Rectal smooth muscle tissue (tissue), 1 donor: Measurements from ENCODE around the gene SNX30.

Experiments
- H3K27ac ChIP-seq: one replicate; pipeline ENCODE4 v1.7.0; 2013; ENCODE audit warnings: low read depth, low read length, inconsistent platforms
- H3K27me3 ChIP-seq: one replicate; pipeline ENCODE4 v1.7.0; 2013; ENCODE audit warnings: low read length; ENCODE audit not compliant: control insufficient read depth, insufficient read depth
- H3K36me3 ChIP-seq: one replicate; pipeline ENCODE4 v1.7.0; 2013; ENCODE audit warnings: low read length; ENCODE audit not compliant: control insufficient read depth, insufficient read depth
- H3K4me1 ChIP-seq: one replicate; pipeline ENCODE4 v1.7.0; 2013; ENCODE audit warnings: low read length; ENCODE audit not compliant: control insufficient read depth, insufficient read depth
- H3K4me3 ChIP-seq: one replicate; pipeline ENCODE4 v1.7.0; 2013; ENCODE audit warnings: low read length
- H3K9ac ChIP-seq: one replicate; pipeline ENCODE4 v1.7.0; 2013; ENCODE audit warnings: low read length

Gene SNX30

DNA sequence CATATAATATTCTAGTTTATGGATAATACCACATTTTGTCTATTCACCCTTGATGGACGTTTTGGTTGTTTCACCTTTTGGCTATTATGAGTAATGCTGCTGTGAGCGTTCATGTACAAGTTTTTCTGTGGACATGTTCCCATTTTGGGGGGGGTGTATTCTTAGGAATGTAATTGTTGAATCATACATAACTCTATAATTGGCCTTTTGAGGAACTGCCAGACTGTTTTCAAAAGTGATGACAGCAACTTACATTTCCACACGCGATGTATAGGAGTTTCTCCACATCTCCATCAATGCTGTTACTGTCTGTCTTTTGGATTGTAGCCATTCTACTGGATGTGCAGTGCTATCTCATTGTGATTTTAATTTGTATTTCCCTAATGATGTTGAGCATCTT is 70.3 kb downstream of the SNX30 start:
- Histone ChIP-seq H3K27me3 (no peaks in the 10 kb centered on the region), H3K9ac (no peak overlapping the region), H3K4me3 (no peak overlapping the region), H3K36me3 (no peaks in the 10 kb centered on the region), H3K27ac (no peak overlapping the region), H3K4me1 (no peaks in the 10 kb centered on the region)

DNA sequence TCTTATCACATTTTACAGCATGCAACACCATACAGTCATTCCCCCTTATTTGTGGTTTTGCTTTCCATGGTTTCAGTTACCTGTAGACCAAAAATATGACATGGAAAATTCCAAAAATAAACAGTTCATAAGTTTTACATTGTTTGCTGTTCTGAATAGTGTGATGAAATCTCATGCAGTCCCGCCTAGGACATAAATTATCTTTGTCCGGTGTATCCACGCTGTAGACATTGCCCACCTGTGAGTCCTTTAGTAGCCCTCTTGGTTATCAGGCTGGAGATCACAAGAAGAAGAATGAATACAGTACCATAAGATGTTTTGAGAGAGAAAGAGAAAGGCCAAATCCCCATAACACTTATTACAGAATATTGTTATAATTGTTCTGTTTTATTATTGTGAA is 72.1 kb downstream of the SNX30 start:
- no peaks in the 10 kb centered on the region for H3K4me1 ChIP-seq
- H3K4me3 ChIP-seq = no peak overlapping the region
- no peak overlapping the region for H3K27ac ChIP-seq
- H3K36me3 ChIP-seq = no peaks in the 10 kb centered on the region
- H3K27me3 ChIP-seq = no peaks in the 10 kb centered on the region
- no peak overlapping the region for H3K9ac ChIP-seq

DNA sequence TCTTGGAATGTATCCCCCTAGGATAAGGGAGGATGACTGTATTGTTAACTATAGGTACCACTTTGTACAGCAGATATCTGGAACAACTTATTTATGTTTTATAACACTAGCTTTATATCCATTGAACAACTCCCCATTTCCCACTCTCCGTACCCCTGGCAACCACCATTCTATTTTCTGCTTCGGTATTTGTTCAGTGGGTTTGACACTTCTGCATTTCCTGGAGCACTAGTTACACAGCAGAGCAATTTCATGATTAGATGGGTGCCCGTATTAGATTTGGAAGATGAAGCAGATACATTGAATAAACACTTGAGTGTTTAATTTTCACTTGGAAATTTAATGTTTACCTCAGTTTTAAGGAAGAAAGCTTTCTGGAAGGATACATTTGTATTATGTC is 72.7 kb downstream of the SNX30 start:
- no peaks in the 10 kb centered on the region for H3K4me1 ChIP-seq
- no peak overlapping the region for H3K27ac ChIP-seq
- H3K36me3 ChIP-seq = no peaks in the 10 kb centered on the region
- H3K27me3 ChIP-seq = no peaks in the 10 kb centered on the region
- H3K4me3 ChIP-seq = no peak overlapping the region
- H3K9ac ChIP-seq = no peak overlapping the region

DNA sequence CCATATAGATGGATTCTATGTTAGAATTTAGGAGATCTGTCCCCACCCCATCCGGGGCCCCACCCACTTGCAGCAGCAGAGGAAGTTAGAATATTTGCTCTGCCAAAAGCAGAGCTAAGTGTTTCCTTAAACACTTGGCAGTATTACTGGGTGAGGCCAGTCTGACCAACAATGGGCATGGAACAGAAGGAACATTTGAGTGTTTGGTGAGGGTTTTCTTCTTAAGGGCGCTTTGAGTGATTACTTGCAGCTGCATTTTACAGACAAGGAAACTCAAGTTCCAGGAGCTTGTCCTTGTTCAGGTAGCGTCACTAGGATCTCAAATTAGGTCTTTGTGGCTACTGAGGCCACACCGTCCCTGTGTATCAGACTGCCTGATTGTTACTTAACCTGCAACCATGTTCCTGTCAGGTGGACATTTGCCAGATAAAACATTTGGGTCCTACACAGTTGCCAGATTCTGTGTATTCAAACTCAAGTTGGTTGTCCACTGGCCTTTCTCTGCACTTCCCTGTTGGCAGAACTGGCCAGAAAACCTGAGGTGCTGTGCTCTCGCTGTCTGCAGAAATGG is 80.8 kb downstream of the SNX30 start:
- no peak overlapping the region for H3K27ac ChIP-seq
- H3K4me1 ChIP-seq = peaks cover 2% of the 10 kb centered on the region
- no peak overlapping the region for H3K9ac ChIP-seq
- no peaks in the 10 kb centered on the region for H3K27me3 ChIP-seq
- peaks cover 5% of the 10 kb centered on the region for H3K36me3 ChIP-seq
- H3K4me3 ChIP-seq = no peak overlapping the region

DNA sequence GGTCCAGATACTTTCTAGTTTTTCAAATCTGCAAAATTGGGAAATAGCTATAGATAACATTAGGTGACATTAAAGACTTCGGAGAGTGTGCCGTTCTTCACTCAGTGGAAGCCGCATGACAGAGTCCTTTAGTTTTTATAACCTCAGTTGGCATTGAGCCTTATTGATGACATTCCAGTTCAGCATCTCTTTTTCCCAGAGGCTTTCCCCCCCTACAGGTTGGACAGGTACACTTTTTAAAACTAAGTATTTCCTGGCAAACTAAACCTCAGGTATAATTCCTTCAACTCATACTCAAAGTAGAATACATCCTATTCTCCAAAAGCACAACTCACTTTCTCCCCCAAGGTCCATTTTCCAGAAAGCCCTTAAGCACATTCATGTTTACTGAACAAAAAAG is 81.4 kb downstream of the SNX30 start:
- Histone ChIP-seq H3K9ac (no peak overlapping the region), H3K36me3 (peaks cover 9% of the 10 kb centered on the region), H3K27ac (no peak overlapping the region), H3K4me1 (peaks cover 2% of the 10 kb centered on the region), H3K27me3 (no peaks in the 10 kb centered on the region), H3K4me3 (no peak overlapping the region)

DNA sequence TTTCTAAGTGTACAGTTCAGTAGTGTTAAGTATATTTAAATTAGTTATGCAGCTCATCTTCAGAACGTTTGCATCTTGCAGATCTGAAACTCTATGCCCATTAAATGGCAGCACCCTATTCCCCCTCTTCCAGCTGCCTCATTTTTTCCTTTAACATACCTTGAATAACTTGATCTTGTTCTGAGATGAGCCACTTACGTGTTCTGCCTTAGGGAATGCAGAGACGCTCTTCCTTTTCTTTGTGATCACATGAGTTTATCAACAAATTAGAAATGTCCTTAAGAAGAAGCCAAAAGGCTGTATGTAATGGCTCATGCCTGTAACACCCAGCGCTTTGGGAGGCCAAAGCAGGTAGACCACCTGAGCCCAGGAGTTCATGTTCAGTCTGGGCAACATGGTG is 82.5 kb downstream of the SNX30 start:
- H3K4me1 ChIP-seq = peaks cover 2% of the 10 kb centered on the region
- no peak overlapping the region for H3K4me3 ChIP-seq
- H3K27me3 ChIP-seq = no peaks in the 10 kb centered on the region
- no peak overlapping the region for H3K9ac ChIP-seq
- peaks cover 9% of the 10 kb centered on the region for H3K36me3 ChIP-seq
- no peak overlapping the region for H3K27ac ChIP-seq

DNA sequence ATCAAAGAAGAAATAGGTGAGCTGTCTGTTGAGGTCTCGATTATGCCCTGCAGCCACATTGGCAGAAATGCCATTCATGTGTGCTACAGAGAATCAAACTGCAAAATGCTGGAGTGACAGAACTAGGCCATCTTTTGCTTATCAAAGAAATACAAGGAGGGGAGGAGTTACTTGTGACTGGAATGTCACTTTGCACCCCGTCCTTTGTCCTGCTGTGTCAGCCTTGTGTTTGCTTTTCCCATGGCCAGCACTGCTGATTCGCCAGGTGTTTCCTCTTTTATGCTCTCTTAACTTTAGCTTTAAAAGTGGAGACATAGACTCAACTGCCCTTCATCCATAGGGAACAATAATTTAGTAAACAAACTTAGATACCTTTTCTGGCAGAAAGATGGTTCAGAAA is 85.8 kb downstream of the SNX30 start:
- H3K27ac ChIP-seq = no peak overlapping the region
- no peak overlapping the region for H3K4me3 ChIP-seq
- H3K36me3 ChIP-seq = peaks cover 16% of the 10 kb centered on the region
- no peaks in the 10 kb centered on the region for H3K27me3 ChIP-seq
- peaks cover 2% of the 10 kb centered on the region for H3K4me1 ChIP-seq
- no peak overlapping the region for H3K9ac ChIP-seq

DNA sequence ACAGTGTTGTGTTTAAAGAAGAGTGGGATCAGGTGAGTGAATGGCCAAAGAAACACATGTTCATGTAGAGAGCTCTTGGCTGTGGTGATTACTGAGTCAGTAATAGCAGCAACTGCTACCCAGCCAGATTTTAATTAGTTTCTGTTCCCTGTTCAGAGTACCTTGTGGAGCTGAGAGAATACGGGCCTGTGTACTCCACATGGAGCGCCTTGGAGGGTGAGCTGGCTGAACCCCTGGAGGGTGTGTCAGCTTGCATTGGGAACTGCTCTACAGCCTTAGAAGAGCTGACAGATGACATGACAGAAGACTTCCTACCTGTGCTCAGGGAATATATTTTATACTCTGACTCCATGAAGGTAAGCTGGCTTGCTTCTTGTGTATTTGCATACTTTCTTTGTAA is 87.8 kb downstream of the SNX30 start:
- H3K27ac ChIP-seq = no peak overlapping the region
- peaks cover 18% of the 10 kb centered on the region for H3K36me3 ChIP-seq
- H3K4me1 ChIP-seq = no peaks in the 10 kb centered on the region

DNA sequence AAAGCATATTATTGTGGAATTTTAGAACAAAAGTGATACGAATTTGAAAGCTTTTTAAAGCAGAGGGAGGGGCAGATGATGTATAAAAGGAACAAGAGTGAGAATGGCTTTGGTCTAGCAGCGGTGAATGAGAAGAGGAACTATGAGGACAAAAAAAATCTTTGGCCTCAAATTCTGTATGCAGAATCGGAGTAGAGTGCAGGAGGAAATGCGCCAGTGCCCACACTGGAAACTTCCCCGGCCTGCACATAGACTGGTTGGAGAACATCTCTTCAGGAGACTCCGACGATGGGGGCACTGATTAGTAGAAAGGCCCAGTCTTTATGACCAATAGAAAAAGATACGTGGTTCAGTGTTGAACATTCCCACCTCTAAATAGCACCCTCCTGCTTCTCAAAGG is 88.8 kb downstream of the SNX30 start:
- no peak overlapping the region for H3K27ac ChIP-seq
- H3K36me3 ChIP-seq = peaks cover 18% of the 10 kb centered on the region
- H3K9ac ChIP-seq = no peak overlapping the region
- H3K27me3 ChIP-seq = no peaks in the 10 kb centered on the region
- no peaks in the 10 kb centered on the region for H3K4me1 ChIP-seq
- H3K4me3 ChIP-seq = no peak overlapping the region

More for the DNA sequence above, 87.8 kb downstream of the SNX30 start:
- no peak overlapping the region for H3K9ac ChIP-seq
- no peaks in the 10 kb centered on the region for H3K27me3 ChIP-seq
- no peak overlapping the region for H3K4me3 ChIP-seq

DNA sequence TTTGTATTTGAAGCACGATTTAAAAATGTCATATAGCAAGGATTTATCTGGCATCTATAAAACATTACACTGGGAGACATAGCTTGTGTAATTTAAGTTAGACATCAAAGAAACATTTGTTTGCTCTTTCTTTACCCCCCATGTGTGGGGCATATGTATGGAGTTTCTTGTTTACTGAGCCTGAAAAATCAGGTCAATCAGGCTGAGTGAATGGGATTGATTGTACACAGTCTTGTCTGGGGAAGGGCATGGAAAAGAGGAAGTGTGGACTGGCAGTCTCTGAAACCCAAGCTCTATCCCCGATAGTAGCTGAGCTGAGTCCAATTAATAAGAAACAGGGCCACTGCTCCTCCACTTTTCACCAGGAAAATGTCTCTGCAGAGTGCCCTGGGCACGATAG is 90.7 kb downstream of the SNX30 start:
- no peak overlapping the region for H3K27ac ChIP-seq
- H3K4me1 ChIP-seq = no peaks in the 10 kb centered on the region
- H3K36me3 ChIP-seq = peaks cover 14% of the 10 kb centered on the region
- H3K27me3 ChIP-seq = no peaks in the 10 kb centered on the region
- H3K4me3 ChIP-seq = no peak overlapping the region
- H3K9ac ChIP-seq = no peak overlapping the region

DNA sequence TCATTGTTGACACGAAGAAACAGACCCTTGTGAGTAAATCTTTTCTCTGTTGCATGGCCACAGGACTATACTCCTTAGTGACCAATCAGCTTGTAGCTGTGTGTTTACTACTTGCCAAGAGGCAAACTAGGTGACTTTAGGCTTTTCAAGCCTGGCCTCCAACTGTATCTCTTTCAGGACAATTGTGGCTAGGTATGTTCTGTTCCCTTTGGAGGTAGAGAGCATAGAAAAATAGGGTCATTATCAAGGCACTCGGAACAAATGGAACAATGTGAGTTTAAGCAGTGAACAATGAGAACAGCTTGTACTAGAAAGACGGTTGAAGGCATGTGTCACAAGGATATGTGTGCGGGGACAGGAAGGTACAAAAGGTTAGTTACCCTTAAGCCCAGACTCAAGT is 92.0 kb downstream of the SNX30 start:
- no peak overlapping the region for H3K9ac ChIP-seq
- no peaks in the 10 kb centered on the region for H3K27me3 ChIP-seq
- no peak overlapping the region for H3K27ac ChIP-seq
- no peaks in the 10 kb centered on the region for H3K4me1 ChIP-seq
- H3K36me3 ChIP-seq = peaks cover 9% of the 10 kb centered on the region
- H3K4me3 ChIP-seq = no peak overlapping the region

DNA sequence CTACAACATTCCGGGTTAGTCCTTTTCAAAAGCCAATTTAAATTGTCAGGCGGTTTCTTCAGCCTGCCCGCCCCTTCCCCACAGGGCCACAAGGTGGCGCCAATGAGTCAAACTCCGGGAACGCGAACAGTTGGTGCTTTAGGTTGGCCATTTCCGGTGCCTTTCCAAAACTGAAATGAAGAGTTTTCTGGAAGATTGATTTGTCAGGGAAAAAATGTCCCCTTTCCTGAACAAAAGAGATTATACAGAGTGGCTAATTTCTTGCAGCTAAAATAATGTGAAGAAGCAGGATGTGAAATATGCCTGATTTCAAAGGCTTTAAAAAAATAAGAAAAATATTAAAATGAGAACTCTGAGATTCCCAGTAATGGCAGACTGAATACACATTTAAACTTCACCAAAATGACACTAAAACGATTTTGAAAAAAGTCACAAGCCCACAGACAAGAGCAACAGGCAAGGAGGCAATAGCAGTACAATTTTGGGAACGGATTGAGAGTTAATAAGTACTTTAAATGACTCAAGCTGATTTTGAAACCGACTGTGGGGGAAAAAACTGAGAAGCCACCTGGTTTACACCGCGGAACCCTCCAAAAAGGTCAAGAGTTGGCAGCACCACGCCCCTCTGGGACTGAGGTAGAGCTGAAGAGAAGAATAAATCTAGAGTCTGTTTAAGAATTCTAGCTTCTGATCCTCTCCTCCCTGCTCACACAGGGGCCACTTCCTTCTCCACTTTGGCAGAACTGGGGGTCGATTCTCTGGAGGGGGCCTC is 94.4 kb downstream of the SNX30 start:
- no peak overlapping the region for H3K9ac ChIP-seq
- no peaks in the 10 kb centered on the region for H3K27me3 ChIP-seq
- H3K27ac ChIP-seq = no peak overlapping the region
- H3K4me3 ChIP-seq = no peak overlapping the region
- H3K4me1 ChIP-seq = no peaks in the 10 kb centered on the region
- peaks cover 5% of the 10 kb centered on the region for H3K36me3 ChIP-seq
